Heart right ventricle (tissue), 16 donors: Measurements from ENCODE around the gene PHEX. TPM values are rescaled to one million over a fixed set of nuclear protein-coding genes. Genes with fewer than 3 reads are reported as not detected.

Experiments used
- ATAC-seq, 8 donors: fragments of 200-7000 bp; cut with Tn5 transposase; one replicate each; pipeline ENCODE4 v1.9.1; 2020; ENCODE audit warnings: mild to moderate bottlenecking in 8 of 8, moderate library complexity in 8 of 8, moderate number of reproducible peaks in 1 of 8
- DNase-seq, 2 donors: peaks; one replicate each; pipeline ENCODE4 v3.0.0-alpha.2; 2020
- H3K27ac ChIP-seq, 10 donors: fragments of 200-600 bp; sonication (generic) in 2 of 10; one replicate each; pipeline versions ENCODE4 v1.5.0 to v1.8.0; 2020 to 2022; ENCODE audit warnings: mild to moderate bottlenecking in 3 of 10
- H3K27me3 ChIP-seq, 7 donors: fragments of 200-600 bp; one replicate each; pipeline ENCODE4 v1.8.0; 2021 to 2022; ENCODE audit warnings: mild to moderate bottlenecking in 2 of 7
- H3K36me3 ChIP-seq, 9 donors: fragments of 200-600 bp; sonication (generic) in 1 of 9; one replicate each; pipeline versions ENCODE4 v1.5.0 to v1.8.0; 2020 to 2022; ENCODE audit warnings: mild to moderate bottlenecking in 2 of 9
- H3K4me1 ChIP-seq, 9 donors: fragments of 200-600 bp; sonication (generic) in 1 of 9; one replicate each; pipeline versions ENCODE4 v1.5.0 to v1.8.0; 2020 to 2022; ENCODE audit warnings: mild to moderate bottlenecking in 4 of 9
- H3K4me3 ChIP-seq, 10 donors: fragments of 200-600 bp; sonication (generic) in 2 of 10; one replicate each; pipeline versions ENCODE4 v1.5.0 to v1.8.0; 2020 to 2022; ENCODE audit warnings: mild to moderate bottlenecking in 7 of 10, moderate library complexity in 2 of 10
- H3K9me3 ChIP-seq, 11 donors: fragments of 200-600 bp in 10 of 11; sonication (generic) in 2 of 11; one replicate each; pipeline versions ENCODE4 v1.5.0 to v1.8.0; 2013 to 2022; ENCODE audit warnings: mild to moderate bottlenecking in 2 of 11, control low read depth in 1 of 11, moderate library complexity in 1 of 11
- WGBS, 2 donors: extraction: QIAGEN DNeasy Blood & Tissue Kit; methylation state at CpG; one replicate each; pipeline ENCODE4 v1.1.7; 2013; ENCODE audit warnings: inconsistent platforms in 1 of 2; 5-methylcytosine and 5-hydroxymethylcytosine counted together
- intact Hi-C, 10 donors: fragments of 100-400 bp; cut with DNase I; formaldehyde crosslinking; loops; one replicate each; pipeline versions ENCODE4 v1.11.1 to v1.14.2; 2022
- polyA plus RNA-seq, 2 donors: library from polyadenylated mRNA; stranded (reverse); fragments of 200-250 nt; gene quantifications; one replicate each; pipeline ENCODE4 v1.2.3, GENCODE V29; 2013
- total RNA-seq, 10 donors: library from RNA; stranded (reverse); fragmentation: NEBNext Ultra II Directional in 3 of 10; extraction: Animal tissue kit (Norgen Biotek cat#: 25700) in 3 of 10; gene quantifications; one replicate each; pipeline versions ENCODE4 v1.2.1 to v1.2.4, GENCODE V29; 2021 to 2023
- TF ChIP-seq, protein P1 (sequence below), 9 donors: fragments of 200-600 bp; sonication (generic) in 2 of 9; IDR thresholded peaks; one replicate each; pipeline versions ENCODE4 v1.5.0 to v1.8.0; 2021 to 2022; ENCODE audit warnings: antibody characterized with exemption in 9 of 9, mild to moderate bottlenecking in 5 of 9, moderate library complexity in 1 of 9
- donor health status: Arrhythmogenic right ventricular cardiomyopathy.
- donor health status: ischemic (EF 13 %, LVEDD 7.1; RV severe dilation, severe dysfunction).
- donor health status: healthy with polysubstance abuse.
- donor health status: DM: no; HTN: yes; CAD: no.
- donor health status: DM: no; HTN: no; CAD: no.
- donor health status: ischemic (EF 25% LVEDD 6.9; RV normal size, moderate dysfunction).
- donor health status: ischemic (EF 25% LVEDD 5.7; RV mildly dilated, moderate dysfunction).
- donor health status: healthy.
- donor health status: DM: yes; HTN: yes; CAD: no.
- donor health status: Ischemic cardiomyopathy.
- donor health status: ischemic (EF 35%, LVEDD 5.7; RV mildly dilated, moderate dysfunction).
- donor health status: nonischemic (EF 11% LVEDD 7.7; RV severe dilation, severe dysfunction).
- donor health status: DM: yes; HTN: yes; CAD: no.
- donor health status: PGD.
- donor health status: ischemic (EF 29% LVEDD 5.4; RV normal size, mild dysfunction).
- donor health status: nonischemic (EF 23%, LVEDD 6.1; RV moderate dilation, normal function).

Gene PHEX
- total and polyA plus RNA-seq, 12 donors: 0.01 to 0.36 (median 0.18) TPM; not detected in 3

- Histone ChIP-seq H3K27me3 (peaks cover 0 to 6% (median 0%) of the 10 kb centered on the region in 7 donors), H3K9me3 (peaks cover 0 to 8% (median 0%) of the 10 kb centered on the region in 11 donors), H3K4me3 (no peak overlapping the region), H3K4me1 (no peaks in the 10 kb centered on the region), H3K36me3 (no peaks in the 10 kb centered on the region), H3K27ac (peak overlapping the region in 6 of 10 donors; percentile 26 to 52 (median 36))
- WGBS, 2 donors: 36 to 41% methylated on average over 1 of the region's 1 CpG
- TF ChIP-seq, protein P1, sequence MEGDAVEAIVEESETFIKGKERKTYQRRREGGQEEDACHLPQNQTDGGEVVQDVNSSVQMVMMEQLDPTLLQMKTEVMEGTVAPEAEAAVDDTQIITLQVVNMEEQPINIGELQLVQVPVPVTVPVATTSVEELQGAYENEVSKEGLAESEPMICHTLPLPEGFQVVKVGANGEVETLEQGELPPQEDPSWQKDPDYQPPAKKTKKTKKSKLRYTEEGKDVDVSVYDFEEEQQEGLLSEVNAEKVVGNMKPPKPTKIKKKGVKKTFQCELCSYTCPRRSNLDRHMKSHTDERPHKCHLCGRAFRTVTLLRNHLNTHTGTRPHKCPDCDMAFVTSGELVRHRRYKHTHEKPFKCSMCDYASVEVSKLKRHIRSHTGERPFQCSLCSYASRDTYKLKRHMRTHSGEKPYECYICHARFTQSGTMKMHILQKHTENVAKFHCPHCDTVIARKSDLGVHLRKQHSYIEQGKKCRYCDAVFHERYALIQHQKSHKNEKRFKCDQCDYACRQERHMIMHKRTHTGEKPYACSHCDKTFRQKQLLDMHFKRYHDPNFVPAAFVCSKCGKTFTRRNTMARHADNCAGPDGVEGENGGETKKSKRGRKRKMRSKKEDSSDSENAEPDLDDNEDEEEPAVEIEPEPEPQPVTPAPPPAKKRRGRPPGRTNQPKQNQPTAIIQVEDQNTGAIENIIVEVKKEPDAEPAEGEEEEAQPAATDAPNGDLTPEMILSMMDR (IDR thresholded peaks at IDR 0.05): no peak
- intact Hi-C loops: loop anchor here in 1 of 10 donors (10.0 kb wide), 1 partner anchor 598 kb away; no protein-coding TSS in a partner anchor
- ATAC-seq (peak; percentile 59 to 91 (median 74)), DNase-seq (peak in 1 of 2 donors; percentile 8)
These were observed 115.1 kb downstream of the PHEX start for GRCh38 chrX:22147214-22147613.

GRCh38 chrX:22147942-22148341, 115.8 kb downstream of the PHEX start:
- ATAC-seq: no peak
- H3K27me3 ChIP-seq: peaks cover 0 to 6% (median 0%) of the 10 kb centered on the region in 7 donors
- H3K9me3 ChIP-seq: peaks cover 0 to 8% (median 0%) of the 10 kb centered on the region in 11 donors
- peak overlapping the region in 1 of 10 donors; percentile 37 for H3K27ac ChIP-seq
- no peak overlapping the region for H3K4me3 ChIP-seq
- H3K36me3 ChIP-seq: no peaks in the 10 kb centered on the region
- no peak for DNase-seq
- TF ChIP-seq, protein P1 (IDR thresholded peaks at IDR 0.05): no peak
- WGBS, 2 donors: 90 to 91% methylated on average over 3 of the region's 3 CpGs
- H3K4me1 ChIP-seq: no peaks in the 10 kb centered on the region
- intact Hi-C loops: loop anchor here in 1 of 10 donors (10.0 kb wide), 1 partner anchor 597 kb away; no protein-coding TSS in a partner anchor

DNA sequence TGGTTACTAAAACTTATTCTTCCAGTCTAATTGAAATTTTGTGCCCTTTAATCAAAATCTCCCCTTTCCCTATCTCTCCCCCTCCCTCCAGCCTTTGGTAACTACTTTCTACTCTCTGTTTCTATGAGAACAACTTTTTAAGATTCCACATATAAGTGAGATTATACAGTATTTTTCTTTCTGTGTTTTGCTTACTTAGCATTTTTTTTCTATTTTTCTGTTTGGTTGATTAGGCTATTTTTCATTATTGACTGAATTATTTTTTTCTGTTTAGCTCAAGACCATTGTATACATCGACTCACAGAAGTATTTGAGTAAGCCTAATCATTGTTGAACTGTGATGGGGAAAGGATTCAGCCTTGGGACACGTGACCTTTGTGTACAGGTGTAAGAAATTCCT, 116.4 kb downstream of the PHEX start:
- DNase-seq: no peak
- Histone ChIP-seq H3K36me3 (no peaks in the 10 kb centered on the region), H3K9me3 (peaks cover 0 to 8% (median 0%) of the 10 kb centered on the region in 11 donors), H3K27me3 (peaks cover 0 to 6% (median 0%) of the 10 kb centered on the region in 7 donors), H3K4me3 (no peak overlapping the region), H3K4me1 (no peaks in the 10 kb centered on the region), H3K27ac (no peak overlapping the region)
- WGBS, 2 donors: 91 to 95% methylated on average over 2 of the region's 2 CpGs
- no peak for ATAC-seq
- intact Hi-C loops: loop anchor here in 1 of 10 donors (10.0 kb wide), 1 partner anchor 596 kb away; no protein-coding TSS in a partner anchor
- TF ChIP-seq, protein P1 (IDR thresholded peaks at IDR 0.05): no peak

GRCh38 chrX:22150371-22150770, 118.2 kb downstream of the PHEX start:
- ATAC-seq (no peak), DNase-seq (no peak)
- Histone ChIP-seq H3K27me3 (peaks cover 0 to 4% (median 0%) of the 10 kb centered on the region in 7 donors), H3K27ac (no peak overlapping the region), H3K4me3 (no peak overlapping the region), H3K4me1 (no peaks in the 10 kb centered on the region), H3K9me3 (peaks cover 0 to 8% (median 0%) of the 10 kb centered on the region in 11 donors), H3K36me3 (no peaks in the 10 kb centered on the region)
- TF ChIP-seq, protein P1 (IDR thresholded peaks at IDR 0.05): no peak
- intact Hi-C loops: no loop called here
- 89 to 94% methylated on average over 3 of the region's 3 CpGs for WGBS, 2 donors
